H7 (cell line): ENCODE data around the gene QDPR. TPM values are rescaled to one million over a fixed set of nuclear protein-coding genes. Genes with fewer than 3 reads are reported as not detected.
A peak's percentile ranks its signal among the peaks of the same experiment; 100 is the strongest.
"Not testable (repeated sequence)": the region's sequence is repeated elsewhere in the genome, so short reads cannot be mapped to it uniquely, and the experiment has no call there.

Experiments
- DNase-seq: peaks from one replicate; pipeline ENCODE4 v3.0.0; 2012
- H3K27me3 ChIP-seq: 2 replicates; pipeline ENCODE4 v1.6.0; 2011; ENCODE audit warnings: mild to moderate bottlenecking, low read length; ENCODE audit not compliant: control insufficient read depth, insufficient read depth
- H3K36me3 ChIP-seq: replicated peaks from 2 replicates; pipeline ENCODE4 v1.5.1; 2011; ENCODE audit warnings: low read length; ENCODE audit not compliant: control insufficient read depth, insufficient read depth
- H3K4me3 ChIP-seq: 2 replicates; pipeline ENCODE4 v1.5.1; 2011; ENCODE audit warnings: low read depth, mild to moderate bottlenecking, control low read depth, low read length, moderate library complexity; ENCODE audit not compliant: insufficient read depth
- total RNA-seq: library from RNA; depleted of rRNA; stranded (reverse); fragments of >200 nt; shearing (Covaris generic); gene quantifications from 2 replicates; pipeline ENCODE4 v1.2.3, GENCODE V29; 2014

The QDPR gene
- total RNA-seq, 1 experiment from 2014 or later: 12.8 TPM

GRCh38 chr4:17544205-17544604 lies 32.3 kb upstream of the QDPR start:
- peak; percentile 41 for DNase-seq
- Histone ChIP-seq H3K36me3 (no peaks in the 10 kb centered on the region), H3K4me3 (no peak overlapping the region), H3K27me3 (no peaks in the 10 kb centered on the region)

- not testable (repeated sequence) for H3K36me3 ChIP-seq, H3K4me3 ChIP-seq, H3K27me3 ChIP-seq, DNase-seq
Measured at GRCh38 chr4:17537060-17537459, 25.2 kb upstream of the QDPR start.

- no peaks in the 10 kb centered on the region for H3K36me3 ChIP-seq
- DNase-seq: no peak
Measured at GRCh38 chr4:17535906-17536305, 24.0 kb upstream of the QDPR start.

GRCh38 chr4:17535242-17535641 lies 23.4 kb upstream of the QDPR start:
- Histone ChIP-seq H3K4me3 (no peak overlapping the region), H3K27me3 (no peaks in the 10 kb centered on the region), H3K36me3 (no peaks in the 10 kb centered on the region)
- no peak for DNase-seq

More at GRCh38 chr4:17535906-17536305, 24.0 kb upstream of the QDPR start:
- no peaks in the 10 kb centered on the region for H3K27me3 ChIP-seq
- H3K4me3 ChIP-seq: no peak overlapping the region

- H3K27me3 ChIP-seq: no peaks in the 10 kb centered on the region
- no peak overlapping the region for H3K4me3 ChIP-seq
- DNase-seq: no peak
- H3K36me3 ChIP-seq: no peaks in the 10 kb centered on the region
Measured at GRCh38 chr4:17534705-17535104, 22.8 kb upstream of the QDPR start.

- H3K4me3 ChIP-seq: no peak overlapping the region
- no peaks in the 10 kb centered on the region for H3K36me3 ChIP-seq
- no peaks in the 10 kb centered on the region for H3K27me3 ChIP-seq
- no peak for DNase-seq
Measured at GRCh38 chr4:17531538-17532285, 19.8 kb upstream of the QDPR start.

GRCh38 chr4:17528551-17529165 lies 16.8 kb upstream of the QDPR start:
- no peak overlapping the region for H3K4me3 ChIP-seq
- DNase-seq: no peak
- no peaks in the 10 kb centered on the region for H3K36me3 ChIP-seq
- no peaks in the 10 kb centered on the region for H3K27me3 ChIP-seq

GRCh38 chr4:17526695-17527477 lies 15.0 kb upstream of the QDPR start:
- Histone ChIP-seq H3K36me3 (no peaks in the 10 kb centered on the region), H3K27me3 (no peaks in the 10 kb centered on the region), H3K4me3 (no peak overlapping the region)
- no peak for DNase-seq

GRCh38 chr4:17523662-17524061 lies 11.8 kb upstream of the QDPR start:
- DNase-seq: no peak
- no peaks in the 10 kb centered on the region for H3K36me3 ChIP-seq
- no peak overlapping the region for H3K4me3 ChIP-seq
- H3K27me3 ChIP-seq: no peaks in the 10 kb centered on the region

- H3K27me3 ChIP-seq: no peaks in the 10 kb centered on the region
- H3K36me3 ChIP-seq: no peaks in the 10 kb centered on the region
- no peak overlapping the region for H3K4me3 ChIP-seq
- DNase-seq: no peak
Measured at GRCh38 chr4:17521595-17521994, 9.7 kb upstream of the QDPR start.

- DNase-seq: no peak
- Histone ChIP-seq H3K4me3 (no peak overlapping the region), H3K27me3 (no peaks in the 10 kb centered on the region; the same call in 1 of the 2 replicates)
Measured at GRCh38 chr4:17517664-17518063, 5.8 kb upstream of the QDPR start.

GRCh38 chr4:17516980-17517379 lies 5.1 kb upstream of the QDPR start:
- DNase-seq: no peak
- Histone ChIP-seq H3K36me3 (no peaks in the 10 kb centered on the region), H3K27me3 (no peaks in the 10 kb centered on the region; the same call in 1 of the 2 replicates), H3K4me3 (no peak overlapping the region)

More at GRCh38 chr4:17517664-17518063, 5.8 kb upstream of the QDPR start:
- no peaks in the 10 kb centered on the region for H3K36me3 ChIP-seq

GRCh38 chr4:17515445-17516407 lies 3.8 kb upstream of the QDPR start:
- no peak for DNase-seq
- no peak overlapping the region for H3K4me3 ChIP-seq
- H3K27me3 ChIP-seq: peaks cover 5% of the 10 kb centered on the region

GRCh38 chr4:17514865-17515264 lies 3.0 kb upstream of the QDPR start, which contains the start of gene CLRN2:
TSS of gene CLRN2 (plus strand) at chr4:17515165. CDS start at chr4:17515267, 102 bp downstream.
- Histone ChIP-seq H3K4me3 (no peak within 1 kb of the TSS), H3K27me3 (peaks cover 5% of the 10 kb centered on the region), H3K36me3 (no peaks in the 10 kb centered on the region)
- DNase-seq: no peak

More at GRCh38 chr4:17515445-17516407, 3.8 kb upstream of the QDPR start:
- no peaks in the 10 kb centered on the region for H3K36me3 ChIP-seq
